HEK293T (cell line): ENCODE measurements around the gene SERPINE2.
A peak's percentile ranks its signal among the peaks of the same experiment; 100 is the strongest.

Experiments used
- CTCF ChIA-PET: fragments of 350-600 bp; formaldehyde crosslinking; extraction: SDS; loops from one replicate; lab custom pipeline; 2021; ENCODE audit warnings: antibody characterized with exemption, inconsistent platforms; lab: Yijun Ruan, JAX
- POLR2A ChIA-PET: fragments of 350-600 bp; formaldehyde crosslinking; extraction: SDS; loops from one replicate; lab custom pipeline; 2020; ENCODE audit warnings: antibody characterized with exemption, inconsistent platforms; lab: Yijun Ruan, JAX
- DNase-seq: peaks from one replicate; pipeline ENCODE4 v3.0.0; 2012; ENCODE audit warnings: mixed read lengths; ENCODE audit errors: extremely low spot score
- ARNT ChIP-seq: fragments of 450-650 bp; IDR thresholded peaks from 2 replicates; pipeline ENCODE4 v1.6.1; 2017; ENCODE audit warnings: mild to moderate bottlenecking
- BHLHE40 ChIP-seq: fragments of 450-650 bp; IDR thresholded peaks from 2 replicates; pipeline ENCODE4 v1.6.1; 2016; ENCODE audit warnings: mild to moderate bottlenecking, moderate library complexity, borderline replicate concordance
- CTBP1 ChIP-seq: fragments of 450-650 bp; IDR thresholded peaks from 2 replicates; pipeline ENCODE4 v1.6.1; 2016; ENCODE audit warnings: borderline replicate concordance
- ELF4 ChIP-seq: fragments of 450-650 bp; IDR thresholded peaks from 2 replicates; pipeline ENCODE4 v1.6.1; 2017; ENCODE audit warnings: antibody characterized with exemption
- FOXA1 ChIP-seq: fragments of 450-650 bp; IDR thresholded peaks from 2 replicates; pipeline ENCODE4 v1.6.1; 2016; ENCODE audit warnings: mild to moderate bottlenecking
- FOXK2 ChIP-seq: fragments of 450-650 bp; IDR thresholded peaks from 2 replicates; pipeline ENCODE4 v1.6.1; 2016; ENCODE audit warnings: mild to moderate bottlenecking
- FOXM1 ChIP-seq: fragments of 450-650 bp; IDR thresholded peaks from 2 replicates; pipeline ENCODE4 v1.6.1; 2017; ENCODE audit warnings: mild to moderate bottlenecking, borderline replicate concordance
- HDGF ChIP-seq: fragments of 450-650 bp; IDR thresholded peaks from 2 replicates; pipeline ENCODE4 v1.6.1; 2017; ENCODE audit warnings: antibody characterized with exemption, borderline replicate concordance
- L3MBTL2 ChIP-seq: fragments of 450-650 bp; conservative IDR thresholded peaks from 2 replicates; pipeline ENCODE4 v1.6.1; 2016; ENCODE audit warnings: mild to moderate bottlenecking
- LEF1 ChIP-seq: fragments of 450-650 bp; IDR thresholded peaks from 2 replicates; pipeline ENCODE4 v1.6.1; 2017; ENCODE audit warnings: mild to moderate bottlenecking, borderline replicate concordance
- NFRKB ChIP-seq: fragments of 450-650 bp; IDR thresholded peaks from 2 replicates; pipeline ENCODE4 v1.6.1; 2016; ENCODE audit warnings: mild to moderate bottlenecking, moderate library complexity
- PKNOX1 ChIP-seq: fragments of 450-650 bp; IDR thresholded peaks from 2 replicates; pipeline ENCODE4 v1.6.1; 2016
- SP1 ChIP-seq: fragments of 450-650 bp; IDR thresholded peaks from 2 replicates; pipeline ENCODE4 v1.6.1; 2017
- SUZ12 ChIP-seq: fragments of 450-650 bp; IDR thresholded peaks from 2 replicates; pipeline ENCODE4 v1.6.1; 2016; ENCODE audit warnings: mild to moderate bottlenecking
- TARDBP ChIP-seq: fragments of 450-650 bp; IDR thresholded peaks from 2 replicates; pipeline ENCODE4 v1.6.1; 2016
- ZNF384 ChIP-seq: fragments of 450-650 bp; IDR thresholded peaks from 2 replicates; pipeline ENCODE4 v1.6.1; 2016

The SERPINE2 gene

GRCh38 chr2:223930103-223930976 is 108.7 kb downstream of the SERPINE2 start:
- ChIA-PET POLR2A (interaction anchor here (0.7 kb wide), 1 partner anchor 15 kb away, joined by 3 read pairs; the partner anchor contains the start of gene WDFY1), CTCF (no interaction called here)
- peak; percentile 21 for DNase-seq
- no peak for TF ChIP-seq L3MBTL2
- no peak for TF ChIP-seq HDGF

- ChIA-PET CTCF (no interaction called here), POLR2A (no interaction called here)
- DNase-seq: no peak
- TF ChIP-seq FOXM1: no peak
- no peak for TF ChIP-seq PKNOX1
- no peak for TF ChIP-seq ARNT
- no peak for TF ChIP-seq HDGF
- no peak for TF ChIP-seq SUZ12
- TF ChIP-seq FOXK2: no peak
- no peak for TF ChIP-seq TARDBP
- TF ChIP-seq NFRKB: no peak
These were observed 109.4 kb downstream of the SERPINE2 start for GRCh38 chr2:223929571-223930102.

- POLR2A ChIA-PET: no interaction called here
- DNase-seq: no peak
- CTCF ChIA-PET: no interaction called here
- TF ChIP-seq TARDBP (no peak), LEF1 (no peak), ELF4 (no peak), CTBP1 (no peak), SP1 (no peak), FOXM1 (no peak), HDGF (no peak)
These were observed 110.7 kb downstream of the SERPINE2 start for GRCh38 chr2:223928113-223929006.

- CTCF ChIA-PET: no interaction called here
- no peak for DNase-seq
- POLR2A ChIA-PET: no interaction called here
- TF ChIP-seq LEF1 (no peak), ELF4 (no peak), BHLHE40 (no peak), TARDBP (no peak), HDGF (no peak), FOXM1 (no peak), ARNT (no peak), FOXA1 (no peak), FOXK2 (no peak), PKNOX1 (no peak), ZNF384 (no peak), CTBP1 (no peak), SUZ12 (no peak)
These were observed 114.0 kb downstream of the SERPINE2 start for GRCh38 chr2:223925106-223925505.
